Neural progenitor cell (in vitro differentiated cells): ENCODE data around the gene TBC1D20. TPM values are rescaled to one million over a fixed set of nuclear protein-coding genes. Genes with fewer than 3 reads are reported as not detected.

ENCODE experiments used
- small RNA-seq: library from RNA; depleted of rRNA; stranded (forward); fragments of <200 nt; gene quantifications from one replicate; pipeline ENCODE3, GENCODE V24; 2015
- total RNA-seq: library from RNA; depleted of rRNA; stranded (reverse); fragments of >200 nt; gene quantifications from 2 replicates; pipeline ENCODE4 v1.2.3, GENCODE V29; 2015; ENCODE audit warnings: low replicate concordance

TBC1D20 gene
- total RNA-seq, 1 donor from 2014 or later, result 23.2 TPM

Small RNAs within 50 kb of the gene (small RNA-seq; reads per million reads assigned to genes)
- gene RF00019, result not detected

Other genes with a start within 250 kb of the TBC1D20 start
- gene DEFB129, start 235.3 kb downstream of the TBC1D20 start, total RNA-seq, result not detected in 2 replicates
- not detected in 2 replicates for gene DEFB132, start 204.8 kb downstream of the TBC1D20 start, total RNA-seq
- 5.0 and 6.0 TPM in 2 replicates for gene C20orf96, start 171.8 kb downstream of the TBC1D20 start, total RNA-seq
- 24.2 and 43.4 TPM in 2 replicates for gene ZCCHC3, start 165.0 kb downstream of the TBC1D20 start, total RNA-seq
- gene SOX12, start 137.0 kb downstream of the TBC1D20 start, total RNA-seq, result 5.3 and 26.6 TPM in 2 replicates
- gene NRSN2, start 115.4 kb downstream of the TBC1D20 start, total RNA-seq, result 8.8 and 20.1 TPM in 2 replicates
- gene TRIB3, start 81.8 kb downstream of the TBC1D20 start, total RNA-seq, result 0.43 and 3.7 TPM in 2 replicates
- 24.3 and 60.7 TPM in 2 replicates for gene RBCK1, start 54.2 kb downstream of the TBC1D20 start, total RNA-seq
- 310 and 599 TPM in 2 replicates for gene CSNK2A1, start 81.3 kb upstream of the TBC1D20 start, total RNA-seq
- 0.07 and 1.4 TPM in 2 replicates for gene TCF15, start 147.8 kb upstream of the TBC1D20 start, total RNA-seq
- 6.8 and 12.8 TPM in 2 replicates for gene SRXN1, start 190.7 kb upstream of the TBC1D20 start, total RNA-seq
- not detected in 2 replicates for gene SCRT2, start 213.3 kb upstream of the TBC1D20 start, total RNA-seq